ENCODE data around the gene ERC1.
A peak's percentile ranks its signal among the peaks of the same experiment; 100 is the strongest.

The ERC1 gene

DNA sequence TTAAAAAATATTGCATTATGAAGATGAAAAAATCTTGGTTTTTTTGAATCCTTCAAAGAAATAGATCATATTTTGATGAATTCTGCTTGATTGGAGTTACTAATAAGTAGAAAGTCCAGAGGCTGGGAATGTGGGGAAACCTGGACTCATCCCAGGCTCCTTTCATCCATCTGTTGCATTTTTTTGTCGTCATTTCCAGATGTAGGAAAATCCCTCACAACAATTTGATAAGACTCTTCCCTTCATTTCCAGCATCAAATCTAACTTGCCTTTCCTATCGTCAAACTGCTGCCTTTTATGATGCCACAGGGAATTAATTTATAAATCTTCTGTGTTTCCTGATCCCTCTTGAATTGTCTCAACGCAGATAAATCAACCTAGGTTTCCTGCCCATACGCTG is 391.8 kb downstream of the ERC1 start:
- no peak for DNase-seq
- in situ Hi-C loops (cut with MboI; ENCODE audit: low pct_unique_long_range_greater_than_20kb, low sequenced_read_pairs), result no loop called here

DNA sequence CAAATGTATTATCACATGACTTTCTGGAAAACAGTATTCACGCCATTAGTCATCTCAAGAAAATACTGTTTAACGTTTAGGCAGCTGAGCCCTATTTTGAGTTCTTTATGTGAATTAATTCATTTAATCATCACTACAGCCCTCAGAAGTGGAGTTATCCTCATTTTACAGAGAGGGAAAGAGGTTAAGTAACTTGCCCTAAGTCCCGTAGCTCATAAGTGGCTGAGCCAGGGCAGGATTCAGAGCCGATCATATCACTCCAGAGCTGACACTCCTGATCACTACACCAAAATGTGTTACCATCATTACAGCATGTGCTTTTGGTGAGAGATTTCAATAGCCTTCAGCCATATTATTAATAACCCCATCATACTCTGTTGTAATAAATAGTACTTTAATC is 392.7 kb downstream of the ERC1 start:
- no peak for DNase-seq
- in situ Hi-C loops (cut with MboI; ENCODE audit: low pct_unique_long_range_greater_than_20kb, low sequenced_read_pairs), result no loop called here

DNA sequence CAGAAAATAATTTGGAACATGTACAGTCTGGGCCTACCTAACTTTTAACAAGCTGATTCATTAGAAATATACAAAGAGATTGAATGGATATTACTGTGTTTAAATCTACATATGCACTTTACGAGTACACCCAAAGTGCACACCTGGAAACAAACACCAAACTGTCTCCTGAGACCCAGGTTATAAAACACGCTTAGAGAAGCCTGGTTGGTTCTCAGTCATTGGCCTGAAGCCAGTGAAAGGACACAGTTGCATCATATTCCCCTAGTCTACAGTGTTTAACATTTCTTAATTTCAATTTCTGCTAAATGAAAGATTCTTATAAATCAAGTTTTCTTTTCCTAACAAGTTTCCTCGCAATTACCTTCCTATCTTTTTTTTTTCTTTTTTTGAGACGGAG is 393.9 kb downstream of the ERC1 start:
- no peak for DNase-seq
- in situ Hi-C loops (cut with MboI; ENCODE audit: low pct_unique_long_range_greater_than_20kb, low sequenced_read_pairs), result no loop called here

DNA sequence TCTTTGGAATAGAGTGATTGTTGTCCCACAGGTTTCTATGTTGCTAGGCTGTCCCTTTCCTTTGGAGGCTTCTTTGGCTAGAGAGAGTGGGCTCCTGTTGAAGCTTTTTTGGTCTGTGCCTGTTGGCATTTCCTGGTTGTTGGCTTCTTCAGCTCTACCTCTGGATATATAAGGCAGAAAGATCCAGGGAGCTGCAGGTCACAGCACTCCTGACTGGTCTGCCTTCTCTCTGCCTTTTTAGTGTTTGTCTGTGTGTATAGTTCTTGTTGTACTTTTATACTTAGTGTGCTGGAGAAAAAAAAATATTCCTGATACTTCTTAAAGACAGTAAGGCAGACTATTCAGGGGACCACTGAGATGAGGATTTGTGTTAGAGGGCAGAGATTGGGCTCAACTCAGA is 400.7 kb downstream of the ERC1 start:
- in situ Hi-C loops (cut with MboI; ENCODE audit: low pct_unique_long_range_greater_than_20kb, low sequenced_read_pairs), result no loop called here
- DNase-seq, result no peak

DNA sequence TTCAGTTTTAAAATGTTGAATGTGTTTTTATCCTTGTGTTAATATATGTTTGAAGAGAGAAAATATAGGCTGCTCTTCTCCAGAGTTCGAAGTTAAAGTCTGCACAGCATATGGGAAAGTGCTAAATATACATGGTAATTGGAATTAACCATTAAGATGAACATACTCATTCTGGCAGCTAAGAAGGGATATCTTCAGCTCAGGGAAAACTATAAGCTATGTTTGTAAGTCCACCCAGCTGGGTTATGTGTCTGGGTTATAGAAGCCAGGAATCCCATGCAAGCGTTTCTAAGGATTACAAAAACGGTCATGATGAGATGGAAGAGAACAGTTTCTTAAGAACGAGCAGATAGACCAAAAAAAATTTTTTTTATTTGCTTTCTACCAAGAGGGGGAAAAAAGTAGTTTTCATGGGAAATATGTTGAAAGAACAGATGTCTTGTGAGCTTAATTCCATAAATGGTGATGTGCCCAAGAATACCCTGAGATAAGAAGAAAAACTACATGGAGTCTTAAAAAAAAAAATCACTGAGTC is 404.5 kb downstream of the ERC1 start:
- in situ Hi-C loops (cut with MboI; ENCODE audit: low pct_unique_long_range_greater_than_20kb, low sequenced_read_pairs), result no loop called here
- DNase-seq, result no peak

DNA sequence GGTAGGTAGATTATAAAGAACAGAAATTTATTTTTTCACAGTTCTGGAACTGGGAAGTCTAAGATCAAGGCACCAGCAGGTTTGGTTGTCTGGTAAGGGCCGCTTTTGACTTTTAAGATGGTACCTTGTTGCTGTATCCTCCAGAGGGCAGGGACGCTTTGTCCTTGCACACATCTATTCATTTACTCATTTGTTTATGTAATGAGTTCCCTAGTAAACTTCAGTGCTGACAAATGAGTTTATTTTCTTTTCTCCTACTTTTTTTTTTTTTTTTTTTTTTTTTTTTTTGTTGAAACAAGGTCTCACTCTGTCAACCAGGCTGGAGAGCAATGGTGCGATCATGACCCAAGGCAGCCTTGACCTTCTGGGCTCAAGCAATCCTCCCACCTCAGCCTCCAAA is 407.6 kb downstream of the ERC1 start:
- peak; percentile 4 for DNase-seq
- in situ Hi-C loops (cut with MboI; ENCODE audit: low pct_unique_long_range_greater_than_20kb, low sequenced_read_pairs), result no loop called here

DNA sequence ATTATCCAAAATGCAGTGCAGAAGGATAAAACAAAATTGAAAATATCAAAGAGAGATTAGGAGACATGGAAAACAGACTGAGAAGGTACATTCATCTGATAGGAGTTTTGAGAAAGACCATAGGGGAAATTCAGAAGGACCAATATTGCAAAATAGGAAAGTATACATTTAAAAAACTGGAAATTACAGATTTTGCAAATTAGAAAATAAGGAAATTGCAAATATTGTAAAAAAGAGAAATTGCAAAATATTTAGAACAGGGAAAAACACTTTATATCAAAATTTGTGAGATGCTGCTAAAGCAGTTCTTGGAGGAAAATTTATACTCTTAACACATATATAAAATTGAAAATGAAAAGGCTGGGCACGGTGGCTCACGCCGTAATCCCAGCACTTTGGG is 410.9 kb downstream of the ERC1 start:
- in situ Hi-C loops (cut with MboI; ENCODE audit: low pct_unique_long_range_greater_than_20kb, low sequenced_read_pairs), result no loop called here
- no peak for DNase-seq

DNA sequence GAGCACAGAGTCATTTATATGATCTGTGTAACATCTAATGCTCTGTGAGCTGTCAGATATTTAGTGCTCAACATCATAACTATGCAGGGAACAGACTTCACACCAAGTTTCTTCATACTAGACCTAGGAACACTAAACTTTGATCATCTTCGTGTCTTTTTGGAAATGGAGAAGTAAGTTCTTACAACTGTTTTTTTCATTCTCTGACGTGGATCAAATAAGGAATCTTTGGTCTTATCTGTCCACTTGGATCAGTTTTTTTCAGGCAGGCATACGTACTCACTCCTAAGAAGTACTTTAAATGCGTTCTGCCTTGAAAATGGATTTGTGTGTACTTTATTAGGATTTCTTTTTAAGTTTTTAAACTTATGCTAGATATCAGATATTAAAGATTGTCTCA is 412.4 kb downstream of the ERC1 start:
- in situ Hi-C loops (cut with MboI; ENCODE audit: low pct_unique_long_range_greater_than_20kb, low sequenced_read_pairs), result no loop called here
- peak; percentile 6 for DNase-seq

DNA sequence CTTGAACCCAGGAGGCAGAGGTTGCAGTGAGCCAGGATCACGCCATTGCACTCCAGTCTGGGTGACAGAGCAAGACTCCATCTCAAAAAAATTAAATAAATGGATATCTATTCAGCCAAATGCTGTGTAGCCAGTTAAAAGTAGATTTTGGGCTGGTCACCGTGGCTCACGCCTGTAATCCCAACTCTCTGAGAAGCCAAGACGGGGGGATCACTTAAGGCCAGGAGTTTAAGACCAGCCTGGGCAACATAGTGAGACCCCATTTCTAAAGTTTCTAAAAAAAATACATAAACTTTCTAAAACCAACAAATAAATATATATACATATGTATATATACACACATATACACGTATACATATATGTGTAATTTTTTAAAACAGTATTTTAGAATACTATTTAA is 414.6 kb downstream of the ERC1 start:
- in situ Hi-C loops (cut with MboI; ENCODE audit: low pct_unique_long_range_greater_than_20kb, low sequenced_read_pairs), result no loop called here
- DNase-seq, result no peak

DNA sequence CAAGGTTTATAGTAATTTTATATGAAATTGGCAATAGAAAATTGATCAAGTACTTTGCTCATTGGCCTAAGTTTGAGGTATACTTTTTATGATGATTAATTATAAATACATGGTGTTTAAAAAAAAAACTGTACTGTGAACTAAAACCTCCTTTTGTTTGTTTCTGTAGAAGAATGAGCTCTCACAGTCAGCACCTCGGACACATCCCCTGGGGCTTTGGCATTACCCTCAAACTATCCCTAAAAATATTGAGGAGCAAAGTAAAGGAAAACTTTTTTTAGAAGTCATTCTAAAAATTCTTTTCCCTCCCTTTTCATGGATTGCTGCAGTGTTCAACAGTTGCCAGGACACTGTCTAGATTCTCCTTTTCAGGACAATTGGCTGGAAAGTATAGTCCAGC is 419.8 kb downstream of the ERC1 start:
- in situ Hi-C loops (cut with MboI; ENCODE audit: low pct_unique_long_range_greater_than_20kb, low sequenced_read_pairs), result no loop called here
- no peak for DNase-seq

DNA sequence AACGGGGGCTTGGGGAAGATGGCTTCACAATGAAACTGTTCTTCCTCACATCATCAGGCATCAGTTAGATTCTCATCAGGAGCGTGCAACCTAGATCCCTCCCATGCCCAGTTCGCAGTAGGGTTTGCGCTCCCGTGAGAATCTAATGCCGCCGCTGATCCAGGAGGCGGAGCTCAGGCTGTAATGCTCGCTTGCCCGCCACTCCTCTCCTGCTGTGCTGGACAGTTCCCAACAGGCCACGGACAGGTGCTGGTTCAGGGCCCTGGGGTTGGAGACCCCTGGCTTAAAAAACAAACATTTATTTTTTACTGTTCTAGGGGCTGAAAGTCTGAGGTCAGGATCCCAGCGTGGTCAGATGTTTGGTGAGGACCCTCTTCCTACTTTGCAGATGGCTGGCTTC is 422.9 kb downstream of the ERC1 start:
- DNase-seq, result no peak
- in situ Hi-C loops (cut with MboI; ENCODE audit: low pct_unique_long_range_greater_than_20kb, low sequenced_read_pairs), result no loop called here

DNA sequence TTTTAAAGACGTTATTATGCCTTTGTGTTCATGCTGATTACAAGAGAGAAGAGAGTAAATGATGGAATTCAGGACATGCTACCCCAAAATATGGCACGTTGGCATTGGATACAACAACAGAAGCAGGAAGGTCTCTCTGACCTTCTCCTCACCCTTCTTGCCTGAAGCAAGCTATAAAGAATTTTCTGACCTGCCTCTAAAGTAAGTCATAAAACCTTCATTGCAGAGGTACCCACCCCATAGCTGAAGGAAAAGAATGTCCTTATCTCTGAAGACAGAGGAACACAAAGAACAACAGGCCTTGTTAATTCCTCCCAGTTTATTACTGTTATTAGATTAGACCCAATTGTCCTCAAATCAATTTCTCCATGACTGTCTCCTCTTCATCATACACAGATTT is 427.1 kb downstream of the ERC1 start:
- DNase-seq, result no peak
- in situ Hi-C loops (cut with MboI; ENCODE audit: low pct_unique_long_range_greater_than_20kb, low sequenced_read_pairs), result no loop called here

DNA sequence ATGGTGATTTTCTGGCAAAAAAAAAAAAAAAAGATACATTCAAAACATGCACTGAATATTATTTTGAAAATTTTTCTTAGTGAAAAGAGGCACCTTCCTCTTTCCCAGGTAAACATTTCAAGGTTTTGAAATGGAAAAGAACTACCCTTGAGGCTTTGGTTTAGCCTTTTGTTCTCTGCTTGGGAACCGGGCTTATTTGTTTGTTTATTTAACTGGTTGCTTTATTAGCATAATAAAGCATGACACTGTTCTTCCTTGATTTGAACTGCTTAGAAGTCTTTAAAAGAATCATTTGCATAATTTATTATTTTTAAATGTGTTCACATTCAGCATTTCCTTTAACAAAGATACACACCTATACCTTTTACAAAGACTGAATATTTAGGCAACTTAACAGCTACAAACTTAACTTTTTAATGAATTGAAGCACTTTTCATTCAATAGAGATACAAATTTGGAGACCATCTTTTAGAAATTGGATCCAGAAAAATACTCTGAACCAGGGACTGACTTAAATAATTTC is 428.9 kb downstream of the ERC1 start:
- in situ Hi-C loops (cut with MboI; ENCODE audit: low pct_unique_long_range_greater_than_20kb, low sequenced_read_pairs), result no loop called here
- DNase-seq, result no peak

DNA sequence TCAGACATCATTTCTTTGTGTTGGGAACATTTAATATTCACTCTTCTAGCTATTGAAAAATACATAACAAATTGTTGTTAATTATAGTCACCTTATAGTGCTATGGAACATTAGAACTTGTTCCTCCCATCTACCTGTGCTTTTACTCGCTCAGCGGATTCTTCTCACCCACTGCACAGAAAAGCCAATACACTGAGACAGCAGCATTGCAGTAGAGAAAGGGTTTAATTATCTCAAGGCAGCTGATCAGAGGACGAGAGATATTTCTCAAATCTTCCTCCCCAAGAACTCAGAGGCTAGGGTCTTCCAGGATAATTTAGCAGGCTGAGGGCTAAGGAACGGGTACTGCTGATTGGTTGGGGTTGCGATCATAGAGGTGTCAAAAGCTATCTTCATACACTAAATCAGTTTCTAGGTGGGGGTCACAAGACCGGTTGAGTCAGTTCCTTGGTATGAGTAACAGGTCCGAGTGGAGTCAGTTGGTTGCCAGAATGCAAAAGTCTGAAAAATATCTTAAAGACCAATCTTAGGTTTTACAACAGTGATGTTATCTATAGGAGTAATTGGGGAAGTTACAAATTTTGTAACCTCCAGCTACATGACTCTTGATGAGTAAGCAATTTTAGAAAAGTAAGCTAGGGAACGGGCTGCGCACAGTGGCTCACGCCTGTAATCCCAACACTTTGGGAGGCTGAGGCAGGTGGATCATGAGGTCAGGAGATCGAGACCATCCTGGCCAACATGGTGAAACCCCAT is 430.2 kb downstream of the ERC1 start:
- peak; percentile 3 for DNase-seq

DNA sequence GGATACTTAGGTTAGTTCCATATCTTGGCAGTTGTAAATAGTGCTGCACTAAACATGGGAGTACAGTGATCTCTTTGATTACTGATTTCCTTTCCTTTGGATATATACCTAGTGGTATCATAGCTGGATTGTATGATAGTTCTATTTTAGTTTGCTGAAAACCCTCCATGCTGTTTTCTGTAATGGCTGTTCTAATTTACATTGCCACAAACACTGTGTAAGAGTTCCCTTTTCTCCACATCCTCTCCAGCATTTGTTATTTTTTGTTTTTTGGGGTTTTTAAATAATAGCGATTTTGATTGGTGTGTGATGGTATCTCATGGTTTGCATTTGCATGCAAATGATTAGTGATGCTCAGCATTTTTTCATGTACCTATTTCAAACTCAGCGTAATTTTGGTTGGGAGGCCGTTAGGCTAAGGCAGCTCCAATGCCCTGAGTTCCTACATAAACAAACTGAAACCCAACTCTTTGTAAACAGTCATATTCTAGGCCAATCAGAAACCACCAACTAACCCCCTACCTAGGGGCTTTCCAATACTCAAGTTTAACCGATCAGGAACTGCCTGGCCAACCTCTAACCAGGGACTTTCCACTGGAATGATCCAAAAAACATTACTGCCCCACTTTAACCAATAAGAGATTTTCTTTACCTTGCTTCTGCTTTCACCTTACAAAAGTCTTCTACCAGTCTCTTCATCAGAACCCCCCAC is 431.7 kb downstream of the ERC1 start:
- no peak for DNase-seq
- in situ Hi-C loops (cut with MboI; ENCODE audit: low pct_unique_long_range_greater_than_20kb, low sequenced_read_pairs), result no loop called here

More for the DNA sequence above, 430.2 kb downstream of the ERC1 start:
- in situ Hi-C loops (cut with MboI; ENCODE audit: low pct_unique_long_range_greater_than_20kb, low sequenced_read_pairs), result no loop called here

DNA sequence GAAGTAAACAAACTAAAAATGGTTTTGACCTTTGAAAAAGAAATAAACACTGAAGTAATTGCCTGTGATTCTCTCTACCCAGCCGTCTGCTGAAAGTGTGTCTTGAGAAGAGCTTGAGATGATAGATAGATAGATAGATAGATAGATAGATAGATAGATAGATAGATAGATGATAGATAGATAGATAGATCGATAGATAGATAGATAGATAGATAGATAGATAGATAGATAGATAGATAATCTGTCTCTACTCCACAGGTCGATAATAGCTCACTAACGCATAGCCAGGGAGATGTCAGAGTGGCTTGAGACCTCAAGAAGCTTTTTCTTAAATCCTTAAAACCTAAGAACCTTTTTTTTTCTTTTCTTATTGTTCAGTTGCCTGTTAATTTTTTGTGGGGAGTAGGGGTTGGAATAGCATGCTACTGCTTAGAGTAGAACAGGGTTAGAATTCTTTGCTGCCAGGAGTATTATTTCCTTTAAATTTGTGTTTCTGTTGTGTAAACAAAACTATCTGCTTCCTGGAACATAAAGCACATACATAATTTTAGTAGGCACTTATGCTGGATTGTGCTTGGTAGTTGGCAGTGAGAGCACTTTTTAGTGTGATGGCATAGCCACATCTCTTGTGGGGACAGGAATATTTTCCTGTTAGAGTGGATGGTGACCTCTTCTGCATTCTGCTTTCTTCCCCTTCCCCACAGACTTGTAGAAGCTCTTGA is 433.8 kb downstream of the ERC1 start:
- no peak for DNase-seq
- in situ Hi-C loops (cut with MboI; ENCODE audit: low pct_unique_long_range_greater_than_20kb, low sequenced_read_pairs), result no loop called here

DNA sequence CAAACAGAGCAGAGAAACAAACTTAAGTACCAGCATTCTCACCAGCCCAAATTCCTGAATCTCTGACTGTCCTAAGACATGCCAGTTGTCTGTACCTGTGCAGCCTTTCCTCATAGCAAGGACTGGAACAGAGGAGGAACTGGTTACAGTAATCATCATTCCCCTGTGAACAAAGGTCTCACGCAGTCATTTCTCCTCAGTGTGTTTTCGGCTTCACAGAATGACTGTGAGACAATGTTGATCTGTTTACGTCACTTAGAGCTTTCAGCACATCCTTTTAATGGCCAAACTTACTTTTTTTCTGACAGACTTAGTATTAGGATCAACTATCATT is 434.3 kb downstream of the ERC1 start:
- in situ Hi-C loops (cut with MboI; ENCODE audit: low pct_unique_long_range_greater_than_20kb, low sequenced_read_pairs), result no loop called here
- DNase-seq, result no peak

DNA sequence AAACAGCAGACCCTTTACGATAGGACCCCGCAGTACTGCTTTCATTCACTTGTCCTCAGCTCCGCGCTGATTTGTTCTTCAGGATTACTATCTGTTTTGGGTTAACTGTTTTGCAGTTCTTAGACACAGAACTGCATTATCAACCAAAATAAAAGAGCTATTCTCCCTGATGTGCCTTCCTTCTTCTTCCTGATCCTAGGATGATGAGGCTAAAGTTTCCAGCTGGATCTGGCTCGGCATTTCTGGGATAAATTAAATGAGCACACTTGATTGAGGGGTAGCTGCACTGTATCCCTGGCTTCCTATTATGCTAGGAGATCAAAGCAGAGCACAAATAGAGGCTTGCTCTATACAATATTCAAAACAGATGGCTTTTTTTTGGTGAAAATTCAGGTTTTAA is 437.6 kb downstream of the ERC1 start:
- in situ Hi-C loops (cut with MboI; ENCODE audit: low pct_unique_long_range_greater_than_20kb, low sequenced_read_pairs), result no loop called here
- DNase-seq, result no peak

DNA sequence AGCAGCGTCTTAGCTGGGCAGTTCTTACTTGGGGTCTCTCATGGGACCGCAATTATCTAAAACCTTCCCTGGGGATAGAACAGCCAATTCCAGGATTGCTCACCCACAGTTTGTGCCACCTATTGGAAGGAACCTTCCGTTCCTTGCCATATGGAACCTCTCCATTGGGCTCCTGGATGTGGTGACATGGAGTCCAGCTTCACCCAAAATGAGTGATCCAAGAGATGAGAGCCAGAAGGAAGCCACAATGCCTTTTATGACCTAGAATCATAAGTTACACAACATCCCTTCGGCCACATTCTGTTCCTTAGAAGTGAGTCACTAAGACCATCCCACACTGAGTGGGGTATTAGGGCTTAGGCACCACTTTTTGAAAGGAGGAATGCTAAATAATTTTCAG is 439.0 kb downstream of the ERC1 start:
- no peak for DNase-seq

More for the DNA sequence above, 439.0 kb downstream of the ERC1 start:
- in situ Hi-C loops (cut with MboI; ENCODE audit: low pct_unique_long_range_greater_than_20kb, low sequenced_read_pairs), result no loop called here

Measured in KBM-7 (cell line).